Dedifferentiated amniotic fluid mesenchymal stem cell (primary cell): ENCODE results near the gene ANKRD6.
"Not testable (repeated sequence)": the region's sequence is repeated elsewhere in the genome, so short reads cannot be mapped to it uniquely, and the experiment has no call there.

Experiments
- DNase-seq: peaks from one replicate; pipeline ENCODE4 v3.0.0-alpha.2; 2016; ENCODE audit errors: extremely low spot score

ANKRD6 gene

GRCh38 chr6:89602166-89602565, 169.2 kb downstream of the ANKRD6 start:
- no peak for DNase-seq

GRCh38 chr6:89604653-89605052, 171.7 kb downstream of the ANKRD6 start:
- DNase-seq, result no peak

DNA sequence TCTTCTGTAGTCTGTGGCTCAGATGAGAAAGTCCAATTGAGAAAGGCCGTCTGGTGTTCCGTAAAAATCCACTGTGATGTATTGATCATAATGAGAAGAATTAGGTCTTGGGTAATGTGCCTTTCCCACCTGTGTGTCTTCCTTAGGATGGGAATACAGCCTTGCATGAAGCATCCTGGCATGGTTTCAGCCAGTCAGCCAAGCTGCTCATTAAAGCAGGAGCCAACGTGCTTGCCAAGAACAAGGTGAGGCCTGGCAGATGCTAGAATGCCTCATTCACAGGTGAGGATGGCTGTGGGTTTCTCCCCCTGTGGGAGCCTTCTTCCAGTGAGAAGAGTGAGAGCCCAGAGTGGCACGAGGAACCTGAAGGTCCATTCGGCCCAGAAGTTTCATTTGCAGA, 172.9 kb downstream of the ANKRD6 start:
- DNase-seq, result no peak

DNA sequence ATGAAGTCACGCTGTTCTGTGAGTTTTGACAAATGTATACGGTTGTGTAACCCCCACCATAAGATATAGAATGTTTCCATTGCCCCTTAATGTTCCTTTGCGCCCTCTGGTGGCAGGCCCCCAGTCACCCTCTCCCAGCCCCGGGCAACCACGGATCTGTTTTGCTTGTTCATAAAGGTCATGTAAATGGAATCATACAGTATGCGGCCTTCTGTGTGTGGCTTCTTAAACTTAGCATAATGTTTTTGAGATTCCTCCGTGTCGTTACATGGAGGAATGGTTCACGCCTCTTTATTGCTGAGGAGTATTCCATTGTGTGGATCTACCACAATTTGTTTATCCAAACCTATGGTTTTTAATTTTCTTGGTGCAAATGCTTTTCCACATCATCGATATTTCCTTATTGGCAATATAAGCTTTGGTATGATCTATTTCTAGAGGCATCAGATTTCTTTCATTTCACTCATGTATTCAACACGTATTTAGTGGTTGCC, 177.2 kb downstream of the ANKRD6 start:
- DNase-seq, result peak; percentile 53

- no peak for DNase-seq
These were observed 178.7 kb downstream of the ANKRD6 start for GRCh38 chr6:89611666-89612065.

- DNase-seq, result no peak
These were observed 179.2 kb downstream of the ANKRD6 start for GRCh38 chr6:89612121-89612520.

GRCh38 chr6:89613790-89614189, 180.8 kb downstream of the ANKRD6 start:
- no peak for DNase-seq

DNA sequence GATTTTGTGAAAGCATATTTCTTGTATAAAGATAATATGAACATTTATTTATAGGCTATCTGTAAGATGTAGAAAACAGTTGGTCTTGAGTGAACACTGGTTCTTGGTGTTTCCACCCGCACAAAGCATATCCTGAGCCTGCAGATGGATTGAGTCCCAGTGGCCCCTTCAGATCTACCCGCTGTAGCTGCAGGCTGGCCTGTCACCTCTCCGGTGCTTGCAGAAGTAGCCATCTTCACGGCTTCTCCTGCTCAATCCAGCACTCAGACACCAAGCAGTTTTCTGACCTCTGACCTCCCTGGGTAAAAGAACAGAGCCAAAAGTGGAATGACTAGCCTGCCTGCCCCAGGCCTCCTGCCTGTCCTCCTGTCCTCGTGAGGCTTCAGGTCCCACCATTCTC, 182.9 kb downstream of the ANKRD6 start:
- no peak for DNase-seq

- no peak for DNase-seq
These were observed 183.6 kb downstream of the ANKRD6 start for GRCh38 chr6:89616531-89616930.

DNA sequence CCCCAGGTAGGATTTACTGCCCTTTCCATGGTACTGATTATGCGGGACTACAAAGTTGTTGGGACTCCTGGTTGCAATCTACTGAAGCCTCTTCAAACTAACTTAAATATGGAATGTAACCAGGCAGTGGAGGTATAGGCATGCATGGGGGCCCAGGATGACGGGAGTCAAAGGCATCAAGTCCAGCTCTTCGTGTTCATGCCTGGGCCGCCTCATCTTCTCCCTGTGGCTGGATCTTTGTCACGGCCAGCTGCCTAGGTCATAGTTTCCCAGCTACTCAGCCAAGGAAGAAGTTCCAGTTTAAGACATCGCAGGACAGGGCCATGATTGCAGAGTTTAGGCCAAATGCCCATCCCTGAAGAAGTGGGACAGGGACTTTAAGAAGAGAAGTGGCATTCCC, 185.1 kb downstream of the ANKRD6 start:
- DNase-seq, result no peak

DNA sequence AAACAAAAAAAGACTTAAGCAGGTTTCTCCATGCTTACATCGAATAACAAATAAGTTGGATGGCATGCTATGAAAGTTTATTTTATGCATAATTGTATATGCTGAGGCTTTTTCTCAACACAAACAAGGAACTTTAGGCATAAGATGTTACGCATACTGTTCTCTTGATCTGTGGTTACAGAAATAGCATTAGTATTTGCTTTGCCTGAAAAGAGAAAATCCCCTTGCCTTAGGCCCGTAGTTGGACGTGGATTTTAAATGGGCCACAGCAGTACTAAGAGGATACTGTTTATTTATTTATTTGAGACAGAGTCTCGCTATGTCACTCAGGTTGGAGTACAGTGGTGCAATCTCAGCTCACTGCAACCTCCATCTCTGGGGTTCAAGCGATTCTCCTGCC, 186.6 kb downstream of the ANKRD6 start:
- DNase-seq, result no peak

- no peak for DNase-seq
These were observed 190.8 kb downstream of the ANKRD6 start for GRCh38 chr6:89623749-89624148.

DNA sequence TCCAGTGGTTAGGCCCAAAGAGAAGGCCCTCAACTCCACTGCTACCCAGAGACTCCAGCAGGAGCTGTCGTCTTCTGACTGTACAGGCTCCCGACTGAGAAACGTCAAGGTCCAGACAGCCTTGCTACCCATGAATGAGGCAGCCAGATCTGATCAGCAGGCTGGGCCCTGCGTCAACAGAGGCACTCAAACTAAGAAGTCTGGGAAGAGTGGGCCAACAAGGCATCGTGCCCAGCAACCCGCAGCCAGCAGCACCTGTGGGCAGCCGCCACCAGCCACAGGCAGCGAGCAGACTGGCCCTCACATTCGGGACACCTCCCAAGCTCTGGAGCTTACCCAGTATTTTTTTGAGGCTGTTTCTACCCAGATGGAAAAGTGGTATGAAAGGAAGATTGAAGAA, 197.5 kb downstream of the ANKRD6 start:
- no peak for DNase-seq

GRCh38 chr6:89636412-89636811, 203.5 kb downstream of the ANKRD6 start:
- DNase-seq, result not testable (repeated sequence)

- no peak for DNase-seq
These were observed 205.0 kb downstream of the ANKRD6 start for GRCh38 chr6:89637960-89638319.

DNA sequence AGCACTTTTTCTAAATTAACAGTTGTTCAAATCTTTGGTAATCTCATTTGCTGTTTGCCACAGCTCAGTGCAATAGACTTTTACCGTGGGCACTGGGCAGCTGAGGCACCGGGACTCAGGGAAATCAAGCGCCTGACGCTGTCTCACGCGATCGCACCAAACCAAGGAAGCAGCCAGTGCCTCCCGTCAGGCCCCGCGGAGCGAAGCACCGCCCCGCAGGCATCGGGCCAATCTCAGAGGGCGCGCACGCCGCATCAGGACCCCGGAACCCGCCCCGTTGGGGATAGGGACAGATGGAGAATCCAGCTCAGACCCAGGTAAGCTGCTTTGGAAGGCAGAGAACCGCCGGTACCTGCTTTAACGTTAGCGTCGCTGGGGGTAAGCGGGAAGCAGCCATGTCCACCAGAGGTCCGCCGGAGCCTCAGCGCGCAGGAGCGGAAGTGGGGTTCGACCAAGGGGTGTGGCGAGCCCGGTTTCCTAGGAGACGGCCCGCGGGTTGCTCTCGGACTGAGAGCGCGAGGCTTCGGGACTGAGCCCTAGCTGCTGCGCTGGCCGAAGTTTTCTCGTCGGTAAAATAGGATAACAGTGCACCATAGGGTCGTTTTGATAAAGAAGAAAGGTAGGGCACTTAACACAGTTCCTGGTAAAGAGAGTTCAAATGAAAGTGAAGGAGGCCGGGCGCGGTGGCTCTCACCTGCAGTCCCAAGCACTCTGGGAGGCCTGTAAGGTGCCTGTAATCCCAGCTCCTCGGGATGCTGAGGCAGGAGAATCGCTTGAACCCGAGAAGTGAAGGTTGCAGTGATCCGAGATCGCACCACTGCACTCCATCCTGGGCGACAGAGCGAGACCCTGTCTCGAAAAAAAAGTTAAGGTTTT, 205.6 kb downstream of the ANKRD6 start, which contains the start of gene LYRM2:
Gene LYRM2, minus strand, starts transcription at position 428 of the 876 bp plus-strand sequence. Its CDS starts 31 bp downstream, at position 397.
- DNase-seq, result peak; percentile 95

DNA sequence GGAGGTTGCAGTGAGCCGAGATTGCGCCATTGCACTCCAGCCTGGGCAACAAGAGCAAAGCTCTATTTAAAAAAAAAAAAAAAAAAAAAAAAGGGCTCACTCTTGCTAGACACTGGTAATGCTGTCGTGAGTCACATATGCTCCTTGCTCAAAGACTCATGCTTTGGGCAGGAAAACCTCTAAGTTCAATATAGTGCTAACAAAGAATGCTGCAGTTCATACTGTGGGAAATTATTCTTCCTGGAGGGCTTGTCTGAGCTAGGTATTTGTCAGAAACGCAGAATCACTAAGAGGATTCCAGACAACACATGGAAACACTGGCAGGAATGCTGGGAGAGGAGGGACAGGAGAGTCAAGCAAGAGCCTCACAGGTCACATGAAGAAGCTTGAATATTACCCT, 207.9 kb downstream of the ANKRD6 start:
- DNase-seq, result no peak

GRCh38 chr6:89641581-89641980, 208.6 kb downstream of the ANKRD6 start:
- not testable (repeated sequence) for DNase-seq

- DNase-seq, result no peak
These were observed 210.0 kb downstream of the ANKRD6 start for GRCh38 chr6:89642956-89643355.

DNA sequence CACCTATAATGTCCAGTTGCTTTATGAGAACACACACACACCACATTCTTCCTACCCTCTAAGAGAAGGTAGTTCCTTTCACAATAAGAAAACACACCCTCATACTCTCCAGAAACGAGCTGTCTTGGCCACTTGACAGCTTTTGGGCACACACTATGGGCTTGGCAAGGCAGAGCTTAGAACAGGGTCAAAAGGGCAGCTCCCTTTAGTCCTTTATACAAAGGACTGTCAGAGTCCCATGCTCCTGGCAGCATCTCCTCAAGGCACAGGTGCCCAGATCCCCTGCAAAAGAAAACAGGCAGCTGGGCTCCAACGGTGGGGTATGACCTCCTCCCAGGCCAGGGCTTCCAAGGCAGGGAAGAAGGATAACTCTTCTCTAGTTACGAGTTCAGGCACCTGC, 210.5 kb downstream of the ANKRD6 start:
- DNase-seq, result no peak

- DNase-seq, result no peak
These were observed 211.9 kb downstream of the ANKRD6 start for GRCh38 chr6:89644864-89645263.

DNA sequence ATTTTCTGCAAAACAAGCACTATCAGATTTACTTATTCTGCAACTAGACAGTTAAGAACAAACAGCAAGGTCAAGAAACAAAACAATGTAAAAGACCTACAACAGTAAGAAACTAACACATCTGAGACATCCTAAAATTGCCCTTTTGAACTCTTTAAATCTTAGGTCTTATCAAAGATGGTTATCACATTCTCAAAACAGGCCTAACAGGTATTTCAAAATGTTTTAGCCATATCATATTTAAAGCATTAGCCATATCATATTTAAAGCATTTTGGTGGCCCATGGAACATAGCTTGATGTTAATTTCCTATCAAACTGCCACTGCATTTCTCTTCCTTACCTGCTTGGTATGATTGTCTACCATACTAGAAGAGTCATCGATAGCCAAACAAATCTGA, 216.7 kb downstream of the ANKRD6 start:
- DNase-seq, result no peak

DNA sequence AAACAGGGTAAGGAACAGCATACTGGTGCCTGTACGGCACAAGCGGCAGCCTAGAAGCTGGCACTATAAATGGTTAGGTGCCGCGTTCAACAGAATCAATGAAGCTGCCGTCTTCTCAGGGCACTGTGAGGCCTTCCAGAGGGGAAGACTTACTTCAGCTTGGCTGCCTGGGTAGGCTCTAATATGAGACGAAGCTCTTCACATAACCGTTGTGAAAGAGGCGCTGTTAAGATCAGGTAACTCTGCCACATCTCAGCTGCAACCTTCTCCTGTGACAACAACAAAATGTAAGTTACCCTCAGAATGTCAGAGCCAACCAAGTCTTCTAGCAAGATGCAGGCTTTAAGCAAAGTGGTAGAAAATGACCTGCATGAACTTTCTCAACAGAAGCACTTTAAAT, 217.6 kb downstream of the ANKRD6 start:
- no peak for DNase-seq

GRCh38 chr6:89655122-89655521, 222.2 kb downstream of the ANKRD6 start:
- DNase-seq, result no peak
